B cell (primary cell): ENCODE data around the gene ZNF521. TPM values are rescaled to one million over a fixed set of nuclear protein-coding genes. Genes with fewer than 3 reads are reported as not detected.

Experiments
- ATAC-seq: fragments of 200-7000 bp; cut with Tn5 transposase; one replicate; pipeline ENCODE4 v1.10.0; 2021; ENCODE audit warnings: low read depth, mild to moderate bottlenecking, moderate number of reproducible peaks, moderate library complexity
- CTCF ChIA-PET: fragments of 350-600 bp; sonication (Branson Sonifier 250); formaldehyde crosslinking; loops from one replicate; lab custom pipeline; 2021; ENCODE audit warnings: antibody characterized with exemption, inconsistent platforms; lab: Charles Lee
- POLR2A ChIA-PET: fragments of 350-600 bp; sonication (Branson Sonifier 250); formaldehyde crosslinking; loops from one replicate; lab custom pipeline; 2021; ENCODE audit warnings: antibody characterized with exemption; lab: Charles Lee
- DNase-seq: peaks from one replicate; pipeline ENCODE4 v3.0.0; 2013
- H2AFZ ChIP-seq: 2 replicates; pipeline ENCODE4 v1.6.1; 2012; ENCODE audit warnings: mild to moderate bottlenecking, low read depth, low read length; ENCODE audit not compliant: insufficient read depth, poor library complexity, severe bottlenecking
- H3K27ac ChIP-seq, 2 donors: 1 replicate in 1 of 2; 2 replicates in 1 of 2; pipeline ENCODE4 v1.5.1; 2012 to 2013; ENCODE audit warnings: low read length in 2 of 2, mild to moderate bottlenecking in 2 of 2, moderate library complexity in 1 of 2
- H3K27me3 ChIP-seq, 4 experiments: fragments of 200-600 bp in 1 of 4; sonication (generic) in 1 of 4; replicated peaks in 1 of 4; 1 replicate in 2 of 4; 2 replicates in 2 of 4; pipeline versions ENCODE4 v1.6.1 to v1.7.0; 2013 to 2016; ENCODE audit warnings: low read length in 3 of 4, mild to moderate bottlenecking in 2 of 4, mixed read lengths in 1 of 4, moderate library complexity in 1 of 4; ENCODE audit not compliant: insufficient read depth in 4 of 4, control insufficient read depth in 3 of 4; ENCODE audit errors: control extremely low read depth in 1 of 4
- H3K36me3 ChIP-seq, 2 experiments: replicated peaks in 1 of 2; 1 replicate in 1 of 2; 2 replicates in 1 of 2; pipeline versions ENCODE4 v1.6.1 to v1.7.1; 2013; ENCODE audit warnings: low read length in 1 of 2; ENCODE audit not compliant: insufficient read depth in 2 of 2, control insufficient read depth in 1 of 2; ENCODE audit errors: control extremely low read depth in 1 of 2, extremely low read depth in 1 of 2
- H3K4me1 ChIP-seq, 2 donors: fragments of 200-600 bp in 1 of 2; sonication (generic) in 1 of 2; 1 replicate in 1 of 2; 2 replicates in 1 of 2; pipeline versions ENCODE4 v1.5.1 to v1.6.1; 2013 to 2017; ENCODE audit warnings: low read length in 2 of 2; ENCODE audit not compliant: control insufficient read depth in 2 of 2, insufficient read depth in 2 of 2
- H3K4me2 ChIP-seq: replicated peaks from 2 replicates; pipeline ENCODE3; 2012; ENCODE audit warnings: mild to moderate bottlenecking, low read depth, low read length; ENCODE audit not compliant: poor library complexity, severe bottlenecking
- H3K4me3 ChIP-seq, 5 experiments: fragments of 200-600 bp in 1 of 5; sonication (generic) in 1 of 5; 1 replicate in 3 of 5; 2 replicates in 2 of 5; pipeline versions ENCODE4 v1.5.1 to v1.7.0; 2011 to 2016; ENCODE audit warnings: low read length in 4 of 5, mild to moderate bottlenecking in 4 of 5, low read depth in 2 of 5, control low read depth in 1 of 5, moderate library complexity in 1 of 5; ENCODE audit not compliant: insufficient read depth in 1 of 5; ENCODE audit errors: control extremely low read depth in 1 of 5, extremely low read depth in 1 of 5
- H3K79me2 ChIP-seq: fragments of 200-600 bp; sonication (generic); one replicate; pipeline ENCODE4 v1.6.0; 2016; ENCODE audit warnings: low read length; ENCODE audit not compliant: control insufficient read depth, insufficient read depth
- H3K9ac ChIP-seq: fragments of 200-600 bp; sonication (generic); 2 replicates; pipeline ENCODE4 v1.6.1; 2017; ENCODE audit warnings: mild to moderate bottlenecking, low read length, moderate library complexity
- H3K9me3 ChIP-seq, 3 donors: one replicate each; pipeline versions ENCODE4 v1.6.1 to v1.7.1; 2013; ENCODE audit warnings: low read length in 2 of 3; ENCODE audit not compliant: control insufficient read depth in 2 of 3, insufficient read depth in 1 of 3; ENCODE audit errors: control extremely low read depth in 1 of 3
- H4K20me1 ChIP-seq: 2 replicates; pipeline ENCODE4 v1.6.0; 2012; ENCODE audit warnings: mild to moderate bottlenecking, low read length; ENCODE audit not compliant: insufficient read depth, control insufficient read depth, poor library complexity, severe bottlenecking
- H3K27ac Mint-ChIP-seq: one replicate; pipeline ENCODE4 v1.8.0; 2021; ENCODE audit warnings: mixed read lengths
- H3K27me3 Mint-ChIP-seq: one replicate; pipeline ENCODE4 v1.8.0; 2021; ENCODE audit warnings: mixed read lengths
- H3K4me1 Mint-ChIP-seq: one replicate; pipeline ENCODE4 v1.8.0; 2021; ENCODE audit warnings: mixed read lengths
- H3K4me3 Mint-ChIP-seq: one replicate; pipeline ENCODE4 v1.8.0; 2021; ENCODE audit warnings: mixed read lengths
- H3K9me3 Mint-ChIP-seq: one replicate; pipeline ENCODE4 v1.8.0; 2022; ENCODE audit warnings: mixed read lengths; ENCODE audit not compliant: insufficient read depth
- CTCF ChIP-seq: fragments of 200-600 bp; IDR thresholded peaks from one replicate; pipeline ENCODE4 v1.8.0; 2022; ENCODE audit warnings: antibody characterized with exemption, mild to moderate bottlenecking
- EZH2 ChIP-seq: IDR thresholded peaks from 2 replicates; pipeline ENCODE4 v1.6.1; 2012; ENCODE audit warnings: borderline replicate concordance, low read depth, mild to moderate bottlenecking, moderate library complexity, low read length; ENCODE audit not compliant: insufficient read depth, poor library complexity, severe bottlenecking
- WGBS: methylation state at CpG from one replicate; pipeline ENCODE4 v1.1.5; 2013; ENCODE audit warnings: missing lambda C conversion rate; ENCODE audit not compliant: insufficient coverage; 5-methylcytosine and 5-hydroxymethylcytosine counted together
- intact Hi-C: fragments of 100-400 bp; cut with micrococcal nuclease; formaldehyde crosslinking; loops from one replicate; pipeline ENCODE4 v1.10.0; 2022
- polyA plus RNA-seq: library from polyadenylated mRNA; depleted of rRNA; stranded (reverse); fragments of >200 nt; gene quantifications from 2 replicates; pipeline ENCODE4 v1.2.3, GENCODE V29; 2012
- total RNA-seq, 2 donors: library from RNA; stranded (reverse); fragments of 120-200 nt in 1 of 2; gene quantifications; 1 replicate in 1 of 2; 2 replicates in 1 of 2; pipeline versions ENCODE4 v1.2.3 to v1.2.4, GENCODE V29; 2013 to 2022

ZNF521 gene
- total and polyA plus RNA-seq, 2 donors (not counting 1 experiment from before 2014, with no cell fraction given), result 0.04 to 9.0 TPM

DNA sequence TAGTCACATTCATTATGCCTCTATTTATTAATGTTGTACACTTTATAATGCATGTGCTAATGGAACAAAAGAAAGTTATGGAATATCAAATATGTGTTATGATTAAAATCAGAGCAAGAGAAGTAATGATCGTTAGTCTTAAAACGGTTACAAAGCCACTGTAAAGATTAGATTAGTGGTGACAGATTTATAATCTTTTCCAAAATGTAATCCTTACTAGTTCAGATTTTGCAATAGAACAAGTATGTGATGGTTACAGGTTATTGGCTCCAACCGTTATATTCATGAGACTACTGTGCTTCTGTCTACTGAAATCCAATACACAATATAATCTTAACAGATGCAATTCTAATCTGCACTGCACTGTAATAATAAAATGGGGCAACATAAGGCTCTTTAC lies 180.6 kb downstream of the ZNF521 start:
- Mint-ChIP-seq H3K4me1 (no peaks in the 10 kb centered on the region), H3K9me3 (no peaks in the 10 kb centered on the region), H3K27ac (no peak overlapping the region), H3K4me3 (no peak overlapping the region), H3K27me3 (peaks cover 11% of the 10 kb centered on the region)
- CTCF ChIA-PET, result no interaction called here
- H3K27ac ChIP-seq, result no peak overlapping the region
- H3K4me1 ChIP-seq, result no peaks in the 10 kb centered on the region
- no peak overlapping the region for H2AFZ ChIP-seq
- H3K4me2 ChIP-seq, result no peak overlapping the region
- intact Hi-C loops, result no loop called here
- no peak for DNase-seq
- no peaks in the 10 kb centered on the region for H3K27me3 ChIP-seq
- POLR2A ChIA-PET, result no interaction called here
- no CpG with 5 or more reads among the region's 3 CpGs for WGBS
- H3K4me3 ChIP-seq, result no peak overlapping the region
- H4K20me1 ChIP-seq, result no peaks in the 10 kb centered on the region
- H3K79me2 ChIP-seq, result no peaks in the 10 kb centered on the region
- ATAC-seq, result no peak
- no peak for TF ChIP-seq EZH2
- no peak for TF ChIP-seq CTCF
- H3K9me3 ChIP-seq, result no peaks in the 10 kb centered on the region
- H3K9ac ChIP-seq, result no peak overlapping the region
- H3K36me3 ChIP-seq, result no peaks in the 10 kb centered on the region

GRCh38 chr18:25170402-25170801 lies 181.6 kb downstream of the ZNF521 start:
- Mint-ChIP-seq H3K4me3 (no peak overlapping the region), H3K9me3 (no peaks in the 10 kb centered on the region), H3K27me3 (peaks cover 11% of the 10 kb centered on the region), H3K27ac (no peak overlapping the region), H3K4me1 (peaks cover 2% of the 10 kb centered on the region)
- DNase-seq (no peak), ATAC-seq (no peak)
- Histone ChIP-seq H3K4me3 (no peak overlapping the region), H3K79me2 (no peaks in the 10 kb centered on the region), H3K4me1 (peaks cover 1 to 2% of the 10 kb centered on the region in 2 donors), H3K27me3 (no peaks in the 10 kb centered on the region), H3K36me3 (no peaks in the 10 kb centered on the region), H4K20me1 (no peaks in the 10 kb centered on the region), H3K9ac (no peak overlapping the region), H3K27ac (no peak overlapping the region), H2AFZ (no peak overlapping the region), H3K4me2 (no peak overlapping the region), H3K9me3 (no peaks in the 10 kb centered on the region)
- intact Hi-C loops, result no loop called here
- WGBS, result no CpG with 5 or more reads among the region's 4 CpGs
- CTCF ChIA-PET, result interaction anchor here (1.0 kb wide), 1 partner anchor 8 kb away, joined by 3 read pairs; no protein-coding TSS in a partner anchor
- TF ChIP-seq EZH2, result no peak
- no peak for TF ChIP-seq CTCF
- POLR2A ChIA-PET, result no interaction called here
